Measurements from ENCODE around the gene CDC42SE2.

GRCh38 chr5:131441184-131441583 lies 177.3 kb downstream of the CDC42SE2 start:
- TF ChIP-seq CTCF (conservative IDR thresholded peaks at IDR 0.05; ENCODE audit: low read length) (no peak), EZH2phosphoT487 (IDR thresholded peaks at IDR 0.05; ENCODE audit: borderline replicate concordance, low read depth, low read length) (no peak)
